KMS-11 (cell line): ENCODE measurements around the gene ASCC2.

Experiments used
- H2AFZ ChIP-seq: fragments of 200-600 bp; sonication (generic); 2 replicates; pipeline ENCODE4 v1.6.1; 2016; ENCODE audit warnings: antibody characterized with exemption, mixed run types, low read depth
- H3K27ac ChIP-seq: fragments of 200-600 bp; sonication (generic); 2 replicates; pipeline ENCODE4 v1.6.1; 2016; ENCODE audit warnings: mild to moderate bottlenecking, mixed run types
- H3K27me3 ChIP-seq: fragments of 200-600 bp; sonication (generic); 2 replicates; pipeline ENCODE4 v1.6.1; 2017; ENCODE audit warnings: mild to moderate bottlenecking, low read depth, mixed run types, moderate library complexity; ENCODE audit not compliant: insufficient read depth
- H3K36me3 ChIP-seq: fragments of 200-600 bp; sonication (generic); 2 replicates; pipeline ENCODE4 v1.6.1; 2017; ENCODE audit warnings: mild to moderate bottlenecking, mixed run types; ENCODE audit not compliant: insufficient read depth
- H3K4me1 ChIP-seq: fragments of 200-600 bp; sonication (generic); 2 replicates; pipeline ENCODE4 v1.6.1; 2016; ENCODE audit warnings: mild to moderate bottlenecking, low read depth, mixed run types; ENCODE audit not compliant: poor library complexity, severe bottlenecking
- H3K4me2 ChIP-seq: fragments of 200-600 bp; sonication (generic); 2 replicates; pipeline ENCODE4 v1.7.0; 2016; ENCODE audit warnings: mild to moderate bottlenecking, mixed run types
- H3K4me3 ChIP-seq: fragments of 200-600 bp; sonication (generic); IDR thresholded peaks from 2 replicates; pipeline ENCODE4 v1.6.1; 2017; ENCODE audit warnings: low read depth, low read length, mixed read lengths; ENCODE audit not compliant: insufficient read depth
- H3K79me2 ChIP-seq: fragments of 200-600 bp; sonication (generic); 2 replicates; pipeline ENCODE4 v1.6.1; 2016; ENCODE audit warnings: low read depth, mixed run types; ENCODE audit not compliant: insufficient read depth
- H3K9ac ChIP-seq: fragments of 200-600 bp; sonication (generic); 2 replicates; pipeline ENCODE4 v1.6.1; 2016; ENCODE audit warnings: mild to moderate bottlenecking, mixed run types
- H4K20me1 ChIP-seq: fragments of 200-600 bp; sonication (generic); 2 replicates; pipeline ENCODE4 v1.6.1; 2016; ENCODE audit warnings: mild to moderate bottlenecking, mixed run types; ENCODE audit not compliant: insufficient read depth
- TF ChIP-seq, protein P1 (sequence below): fragments of 200-600 bp; sonication (generic); conservative IDR thresholded peaks from 2 replicates; pipeline ENCODE4 v1.6.1; 2017; ENCODE audit warnings: low read depth, mild to moderate bottlenecking, antibody characterized with exemption, low read length, moderate library complexity, mixed read lengths

The ASCC2 gene

DNA sequence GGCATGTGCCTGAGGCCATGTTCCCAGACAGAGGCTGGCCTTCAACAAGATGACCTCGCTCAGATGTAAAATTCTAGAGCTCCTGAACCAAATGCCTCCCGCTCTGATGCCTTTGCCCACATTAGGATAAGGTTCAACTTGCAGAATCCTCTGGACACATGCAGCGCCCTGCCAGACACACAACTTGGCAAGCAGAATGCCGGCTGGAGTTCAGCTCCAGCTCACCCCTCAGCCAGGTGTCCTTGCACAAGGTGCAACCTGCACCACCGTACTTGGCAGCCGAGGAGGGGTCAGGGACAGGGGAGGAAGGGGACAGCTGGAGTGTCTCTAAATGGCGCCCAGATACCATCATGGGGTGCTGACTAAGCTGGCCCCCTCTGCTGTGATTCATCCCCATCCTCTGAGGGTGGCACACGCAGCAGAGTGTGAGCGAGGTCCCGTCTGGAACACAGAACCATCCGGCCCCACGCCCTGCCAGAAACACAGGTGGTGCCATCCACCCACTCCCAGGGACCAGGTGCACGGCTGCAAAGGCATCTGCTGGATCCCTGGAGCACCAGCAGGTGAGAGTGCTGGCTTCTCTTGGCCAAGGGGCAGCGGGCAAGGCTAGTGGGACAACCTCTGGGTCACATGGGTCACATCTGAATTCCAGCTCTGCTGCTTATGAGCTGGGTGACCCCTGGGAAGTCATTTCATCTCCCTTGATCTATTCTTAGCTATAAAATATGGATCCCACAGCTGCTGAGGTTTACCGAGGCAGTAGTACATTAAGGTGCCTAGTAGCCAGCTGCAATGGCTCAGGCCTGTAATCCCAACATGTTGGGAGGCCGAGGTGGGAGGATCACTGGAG, 84.0 kb downstream of the ASCC2 start:
- Histone ChIP-seq H3K36me3 (no peaks in the 10 kb centered on the region), H3K79me2 (no peaks in the 10 kb centered on the region), H3K4me1 (no peaks in the 10 kb centered on the region), H3K9ac (no peak overlapping the region), H3K27ac (no peak overlapping the region), H2AFZ (no peak overlapping the region), H3K4me2 (no peak overlapping the region), H3K27me3 (no peaks in the 10 kb centered on the region), H3K4me3 (no peak overlapping the region), H4K20me1 (no peaks in the 10 kb centered on the region)
- TF ChIP-seq, protein P1, sequence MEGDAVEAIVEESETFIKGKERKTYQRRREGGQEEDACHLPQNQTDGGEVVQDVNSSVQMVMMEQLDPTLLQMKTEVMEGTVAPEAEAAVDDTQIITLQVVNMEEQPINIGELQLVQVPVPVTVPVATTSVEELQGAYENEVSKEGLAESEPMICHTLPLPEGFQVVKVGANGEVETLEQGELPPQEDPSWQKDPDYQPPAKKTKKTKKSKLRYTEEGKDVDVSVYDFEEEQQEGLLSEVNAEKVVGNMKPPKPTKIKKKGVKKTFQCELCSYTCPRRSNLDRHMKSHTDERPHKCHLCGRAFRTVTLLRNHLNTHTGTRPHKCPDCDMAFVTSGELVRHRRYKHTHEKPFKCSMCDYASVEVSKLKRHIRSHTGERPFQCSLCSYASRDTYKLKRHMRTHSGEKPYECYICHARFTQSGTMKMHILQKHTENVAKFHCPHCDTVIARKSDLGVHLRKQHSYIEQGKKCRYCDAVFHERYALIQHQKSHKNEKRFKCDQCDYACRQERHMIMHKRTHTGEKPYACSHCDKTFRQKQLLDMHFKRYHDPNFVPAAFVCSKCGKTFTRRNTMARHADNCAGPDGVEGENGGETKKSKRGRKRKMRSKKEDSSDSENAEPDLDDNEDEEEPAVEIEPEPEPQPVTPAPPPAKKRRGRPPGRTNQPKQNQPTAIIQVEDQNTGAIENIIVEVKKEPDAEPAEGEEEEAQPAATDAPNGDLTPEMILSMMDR, result no peak

DNA sequence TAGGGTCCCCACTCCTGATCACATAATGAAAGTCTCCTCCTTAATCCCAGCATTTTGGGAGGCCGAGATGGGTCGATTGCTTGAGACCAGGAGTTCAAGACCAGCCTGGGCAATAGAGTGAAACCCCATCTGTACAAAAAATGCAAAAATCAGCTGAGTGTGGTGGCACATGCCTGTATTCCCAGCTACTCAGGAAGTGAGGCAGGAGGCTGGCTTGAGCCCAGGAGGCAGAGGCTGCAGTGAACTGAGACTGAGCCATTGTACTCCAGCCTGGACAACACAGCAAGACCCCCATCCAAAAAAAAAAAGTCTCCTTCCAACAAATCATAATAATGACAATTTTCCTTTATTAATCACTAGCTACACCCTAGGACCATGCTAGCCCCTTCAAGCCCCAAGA, 86.4 kb downstream of the ASCC2 start:
- Histone ChIP-seq H3K4me2 (no peak overlapping the region), H3K4me3 (no peak overlapping the region), H3K27me3 (no peaks in the 10 kb centered on the region), H3K79me2 (no peaks in the 10 kb centered on the region), H4K20me1 (no peaks in the 10 kb centered on the region), H3K9ac (no peak overlapping the region), H3K4me1 (no peaks in the 10 kb centered on the region), H3K27ac (no peak overlapping the region), H3K36me3 (no peaks in the 10 kb centered on the region), H2AFZ (no peak overlapping the region)
- TF ChIP-seq, protein P1, result no peak

DNA sequence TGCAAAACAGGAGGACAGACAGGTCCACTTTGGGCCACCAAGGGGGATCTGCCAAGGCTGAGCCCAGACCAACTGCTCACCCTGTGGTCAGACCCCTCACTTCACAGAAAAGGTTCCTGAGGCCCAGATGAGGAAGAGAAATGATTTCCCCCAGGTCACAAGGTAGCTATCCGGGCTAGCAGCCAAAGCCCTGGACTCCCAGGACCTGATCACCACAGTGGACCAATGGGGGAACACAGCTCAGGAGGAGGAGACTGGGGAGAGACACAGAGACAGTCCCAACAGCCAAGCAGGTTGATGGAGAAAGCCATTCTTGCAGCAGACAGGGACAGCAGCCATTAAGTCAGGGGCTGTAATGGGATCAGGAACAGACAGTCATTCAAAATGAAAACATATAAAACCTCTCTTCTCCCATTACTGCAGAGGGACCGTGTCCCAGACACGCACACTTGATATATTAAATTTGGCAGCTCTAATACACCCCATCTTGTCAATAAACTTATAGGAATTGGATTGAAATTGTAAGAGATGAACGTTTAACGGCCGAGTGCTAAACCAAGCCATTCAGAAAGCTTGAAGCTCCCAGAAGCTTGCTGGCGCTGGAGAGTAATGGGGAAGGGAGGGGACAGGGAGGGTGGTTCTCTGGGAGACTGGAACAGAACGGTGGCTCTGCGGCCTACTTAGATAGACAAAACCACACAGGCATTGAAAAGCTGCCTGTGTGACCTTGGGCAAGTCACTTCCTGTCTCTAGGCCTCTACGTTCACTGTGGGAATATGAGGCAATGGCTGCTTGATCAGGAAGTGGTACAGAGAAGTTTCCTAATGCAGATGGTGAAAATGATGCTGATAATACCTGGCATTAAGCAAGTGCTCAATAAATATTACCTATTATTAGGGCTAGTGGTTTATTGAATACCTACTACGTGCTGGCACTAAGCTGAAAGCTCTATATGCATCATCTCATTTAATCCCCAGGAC, 87.2 kb downstream of the ASCC2 start:
- TF ChIP-seq, protein P1, result no peak
- H3K4me1 ChIP-seq, result no peaks in the 10 kb centered on the region
- no peaks in the 10 kb centered on the region for H3K27me3 ChIP-seq
- H2AFZ ChIP-seq, result no peak overlapping the region
- H3K27ac ChIP-seq, result no peak overlapping the region
- no peak overlapping the region for H3K4me3 ChIP-seq
- H3K79me2 ChIP-seq, result no peaks in the 10 kb centered on the region
- no peaks in the 10 kb centered on the region for H4K20me1 ChIP-seq
- H3K4me2 ChIP-seq, result no peak overlapping the region
- no peak overlapping the region for H3K9ac ChIP-seq
- no peaks in the 10 kb centered on the region for H3K36me3 ChIP-seq

DNA sequence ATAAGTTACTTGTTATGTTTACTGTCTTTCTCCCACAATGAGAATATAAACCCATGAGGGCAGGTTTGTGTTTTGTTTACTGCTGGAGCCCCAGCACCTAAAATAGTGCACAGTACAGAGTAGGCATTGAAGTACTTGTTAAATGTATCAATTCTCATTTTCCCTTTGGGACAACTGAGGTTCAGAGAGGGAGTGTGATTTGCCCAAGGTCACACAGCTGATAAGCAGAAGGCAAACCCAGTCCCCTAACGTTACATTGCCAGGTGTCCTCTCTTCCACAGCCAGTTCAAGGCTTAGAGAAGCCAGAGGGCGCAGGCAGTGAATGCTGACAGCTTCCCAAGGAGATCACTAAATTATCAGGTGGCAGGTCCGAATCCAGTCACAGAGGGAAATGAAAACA, 88.0 kb downstream of the ASCC2 start:
- H2AFZ ChIP-seq, result no peak overlapping the region
- no peak overlapping the region for H3K4me2 ChIP-seq
- H3K27ac ChIP-seq, result no peak overlapping the region
- no peaks in the 10 kb centered on the region for H3K36me3 ChIP-seq
- no peaks in the 10 kb centered on the region for H4K20me1 ChIP-seq
- no peak overlapping the region for H3K9ac ChIP-seq
- H3K4me1 ChIP-seq, result no peaks in the 10 kb centered on the region
- no peaks in the 10 kb centered on the region for H3K27me3 ChIP-seq
- H3K4me3 ChIP-seq, result no peak overlapping the region
- no peaks in the 10 kb centered on the region for H3K79me2 ChIP-seq
- TF ChIP-seq, protein P1, result no peak
